ENCODE measurements around the gene TMEM92. TPM values are rescaled to one million over a fixed set of nuclear protein-coding genes. Genes with fewer than 3 reads are reported as not detected.
"Not testable (repeated sequence)": the region's sequence is repeated elsewhere in the genome, so short reads cannot be mapped to it uniquely, and the experiment has no call there.

The TMEM92 gene
- total RNA-seq, 2 experiments from 2014 or later: not detected

- Histone ChIP-seq H3K4me3 (ENCODE audit: low read depth, low read length, poor library complexity, severe bottlenecking) (no peak overlapping the region), H3K9me3 (ENCODE audit: low read length) (no peaks in the 10 kb centered on the region), H3K27ac (ENCODE audit: low read depth, low read length, poor library complexity, severe bottlenecking) (no peak overlapping the region), H3K9me2 (ENCODE audit: insufficient read depth, low read length) (no peaks in the 10 kb centered on the region), H3K4me1 (ENCODE audit: insufficient read depth, low read length, poor library complexity, severe bottlenecking) (no peaks in the 10 kb centered on the region), H3K36me3 (ENCODE audit: insufficient read depth, low read length) (no peaks in the 10 kb centered on the region), H3K4me2 (ENCODE audit: low read length) (no peak overlapping the region), H4K20me1 (ENCODE audit: insufficient read depth, low read length) (no peaks in the 10 kb centered on the region), H2AFZ (ENCODE audit: low read length) (no peak overlapping the region), H3K79me2 (ENCODE audit: insufficient read depth, low read depth, low read length) (no peaks in the 10 kb centered on the region)
- CTCF ChIA-PET (ENCODE audit: unreplicated experiment): no interaction called here
- no peak for DNase-seq (ENCODE audit: low spot score)
- TF ChIP-seq EZH2phosphoT487 (IDR thresholded peaks at IDR 0.05; ENCODE audit: borderline replicate concordance, low read depth, low read length): no peak
- TF ChIP-seq CTCF (conservative IDR thresholded peaks at IDR 0.05; ENCODE audit: low read length): no peak
- intact Hi-C loops (cut with micrococcal nuclease; ENCODE audit: unreplicated experiment): no loop called here
- BruUV-seq (replicated peaks): no TSS peak
- POLR2A ChIA-PET: interaction anchor here (0.7 to 0.9 kb wide), 2 partner anchors 24 to 292 kb away, joined by 3 read pairs; no protein-coding TSS in a partner anchor
These were observed 41.8 kb downstream of the TMEM92 start for GRCh38 chr17:50316016-50316587.

- CTCF ChIA-PET (ENCODE audit: unreplicated experiment); H2AFZ ChIP-seq (ENCODE audit: low read length); H3K9me3 ChIP-seq (ENCODE audit: low read length); BruUV-seq (replicated peaks); H3K4me1 ChIP-seq (ENCODE audit: insufficient read depth, low read length, poor library complexity, severe bottlenecking); H3K36me3 ChIP-seq (ENCODE audit: insufficient read depth, low read length); H3K4me2 ChIP-seq (ENCODE audit: low read length); intact Hi-C loops (cut with micrococcal nuclease; ENCODE audit: unreplicated experiment); DNase-seq (ENCODE audit: low spot score); H3K27ac ChIP-seq (ENCODE audit: low read depth, low read length, poor library complexity, severe bottlenecking); H3K4me3 ChIP-seq (ENCODE audit: low read depth, low read length, poor library complexity, severe bottlenecking); H4K20me1 ChIP-seq (ENCODE audit: insufficient read depth, low read length); H3K79me2 ChIP-seq (ENCODE audit: insufficient read depth, low read depth, low read length); H3K9me2 ChIP-seq (ENCODE audit: insufficient read depth, low read length): not testable (repeated sequence)
- POLR2A ChIA-PET: interaction anchor here (0.6 to 0.9 kb wide), 3 partner anchors 20 to 291 kb away, joined by 3 read pairs; no protein-coding TSS in a partner anchor
These were observed 42.4 kb downstream of the TMEM92 start for GRCh38 chr17:50316660-50317059.

- intact Hi-C loops (cut with micrococcal nuclease; ENCODE audit: unreplicated experiment): no loop called here
- Histone ChIP-seq H3K4me1 (ENCODE audit: insufficient read depth, low read length, poor library complexity, severe bottlenecking) (no peaks in the 10 kb centered on the region), H3K4me2 (ENCODE audit: low read length) (no peak overlapping the region), H2AFZ (ENCODE audit: low read length) (no peak overlapping the region), H3K36me3 (ENCODE audit: insufficient read depth, low read length) (no peaks in the 10 kb centered on the region), H4K20me1 (ENCODE audit: insufficient read depth, low read length) (no peaks in the 10 kb centered on the region), H3K4me3 (ENCODE audit: low read depth, low read length, poor library complexity, severe bottlenecking) (no peak overlapping the region), H3K9me2 (ENCODE audit: insufficient read depth, low read length) (no peaks in the 10 kb centered on the region), H3K27ac (ENCODE audit: low read depth, low read length, poor library complexity, severe bottlenecking) (no peak overlapping the region), H3K9me3 (ENCODE audit: low read length) (no peaks in the 10 kb centered on the region), H3K79me2 (ENCODE audit: insufficient read depth, low read depth, low read length) (no peaks in the 10 kb centered on the region)
- DNase-seq (ENCODE audit: low spot score): no peak
- POLR2A ChIA-PET: interaction anchor here (0.6 kb wide), 1 partner anchor 20 kb away, joined by 3 read pairs; no protein-coding TSS in a partner anchor
- BruUV-seq (replicated peaks): no TSS peak
- CTCF ChIA-PET (ENCODE audit: unreplicated experiment): no interaction called here
- no peak for TF ChIP-seq CTCF (conservative IDR thresholded peaks at IDR 0.05; ENCODE audit: low read length)
These were observed 42.9 kb downstream of the TMEM92 start for GRCh38 chr17:50317121-50317520.

Measured in OCI-LY7 (cell line).